ENCODE results near the gene ARHGAP19.

DNA sequence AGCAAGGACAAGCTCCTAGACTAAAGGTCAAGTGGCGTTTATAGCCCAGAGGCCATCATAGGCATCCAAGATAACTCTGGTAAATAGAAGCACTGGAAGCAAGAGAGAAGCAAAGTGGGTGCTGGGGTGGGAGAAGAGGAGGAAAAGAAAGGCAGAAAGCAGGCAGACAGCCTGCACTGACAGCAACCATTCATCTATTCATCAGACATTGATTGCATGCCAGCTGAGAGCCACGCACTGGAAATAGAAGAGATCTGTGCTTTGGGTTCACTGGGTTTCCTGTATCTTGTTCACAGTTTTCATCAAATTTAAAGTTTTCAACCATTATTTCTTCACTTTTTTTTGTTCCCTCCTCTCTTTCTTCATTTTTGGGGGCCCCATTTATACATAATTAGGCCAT, 102.0 kb downstream of the ARHGAP19 start:
- TF ChIP-seq SUZ12 (IDR thresholded peaks at IDR 0.05), result no peak
- no peak for TF ChIP-seq SP1 (IDR thresholded peaks at IDR 0.05)
- TF ChIP-seq ZNF384 (IDR thresholded peaks at IDR 0.05), result no peak
- no peak for TF ChIP-seq FOXK2 (IDR thresholded peaks at IDR 0.05)
- no peak for TF ChIP-seq ELF4 (IDR thresholded peaks at IDR 0.05)
- no peak for TF ChIP-seq FOXA1 (IDR thresholded peaks at IDR 0.05)
- no peak for TF ChIP-seq L3MBTL2 (conservative IDR thresholded peaks at IDR 0.05)
- TF ChIP-seq TARDBP (IDR thresholded peaks at IDR 0.05), result no peak
- TF ChIP-seq HDGF (IDR thresholded peaks at IDR 0.05; ENCODE audit: borderline replicate concordance), result no peak
- no peak for TF ChIP-seq BHLHE40 (IDR thresholded peaks at IDR 0.05; ENCODE audit: borderline replicate concordance)
- TF ChIP-seq ARNT (IDR thresholded peaks at IDR 0.05), result no peak
